CD4-positive, alpha-beta T cell treated with Interleukin-15 for 1 hour (primary cell): ENCODE measurements around the gene PDE6B.

Experiments used
- DNase-seq: peaks from one replicate; pipeline ENCODE4 v3.0.0-alpha.2; 2020

The PDE6B gene

DNA sequence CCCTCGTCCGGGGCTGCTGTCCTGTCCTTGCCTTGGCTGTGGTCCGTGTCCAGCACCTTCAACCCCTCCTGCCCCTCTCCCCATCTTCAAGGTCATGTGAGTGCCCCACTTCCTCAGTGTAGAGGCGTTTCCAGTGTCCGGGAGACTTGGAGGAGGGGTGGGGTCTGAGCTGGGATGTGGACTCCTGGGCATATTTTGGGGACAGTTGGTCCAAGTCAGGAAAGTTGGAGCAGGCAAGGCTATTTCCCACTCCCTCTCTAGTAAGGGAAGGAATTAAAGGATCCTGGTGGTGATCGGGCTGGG lies 83.2 kb downstream of the PDE6B start:
- no peak for DNase-seq

GRCh38 chr4:709348-709747 lies 84.0 kb downstream of the PDE6B start:
- DNase-seq: no peak

DNA sequence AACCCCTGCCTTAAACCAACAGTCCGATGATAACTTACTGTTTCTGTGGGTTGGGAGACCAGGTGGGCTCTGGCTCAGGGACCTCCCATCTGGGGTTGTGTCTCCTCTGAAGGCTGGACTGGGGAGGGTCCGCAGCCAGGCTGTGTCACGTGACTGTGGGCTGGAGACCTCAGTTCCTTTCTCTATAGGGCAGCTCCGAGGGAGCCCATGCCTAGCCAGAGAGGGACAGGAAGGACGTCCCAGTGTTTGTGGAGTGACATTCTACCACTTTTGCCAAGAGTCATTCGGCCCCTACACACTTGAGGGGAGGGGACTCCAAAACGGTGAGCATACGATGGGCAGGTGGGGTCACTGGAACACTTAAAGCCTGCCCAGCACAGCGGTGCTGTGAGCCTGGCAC lies 84.7 kb downstream of the PDE6B start:
- no peak for DNase-seq

GRCh38 chr4:710916-711315 lies 85.5 kb downstream of the PDE6B start:
- DNase-seq: no peak

DNA sequence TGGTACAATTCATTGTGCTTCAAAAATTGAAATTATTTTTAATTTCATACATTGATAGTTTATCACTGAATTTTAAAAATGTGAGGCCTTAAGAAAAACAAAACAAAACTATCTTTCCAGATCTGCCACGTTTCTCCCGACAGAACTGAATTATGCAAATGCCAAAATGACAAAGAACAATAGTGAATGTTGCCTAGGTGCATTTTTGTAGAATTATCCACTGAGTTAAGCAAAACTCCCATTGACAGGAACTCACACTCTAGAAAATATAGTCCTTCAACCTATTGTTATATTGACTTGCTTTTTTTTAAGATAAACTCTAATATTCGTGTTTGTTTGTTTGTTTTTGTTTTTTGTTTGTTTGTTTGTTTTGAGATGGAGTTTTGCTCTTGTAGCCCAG lies 86.7 kb downstream of the PDE6B start:
- no peak for DNase-seq

GRCh38 chr4:712916-713632 lies 87.7 kb downstream of the PDE6B start:
- DNase-seq: no peak

GRCh38 chr4:714087-714486 lies 88.7 kb downstream of the PDE6B start:
- DNase-seq: no peak

DNA sequence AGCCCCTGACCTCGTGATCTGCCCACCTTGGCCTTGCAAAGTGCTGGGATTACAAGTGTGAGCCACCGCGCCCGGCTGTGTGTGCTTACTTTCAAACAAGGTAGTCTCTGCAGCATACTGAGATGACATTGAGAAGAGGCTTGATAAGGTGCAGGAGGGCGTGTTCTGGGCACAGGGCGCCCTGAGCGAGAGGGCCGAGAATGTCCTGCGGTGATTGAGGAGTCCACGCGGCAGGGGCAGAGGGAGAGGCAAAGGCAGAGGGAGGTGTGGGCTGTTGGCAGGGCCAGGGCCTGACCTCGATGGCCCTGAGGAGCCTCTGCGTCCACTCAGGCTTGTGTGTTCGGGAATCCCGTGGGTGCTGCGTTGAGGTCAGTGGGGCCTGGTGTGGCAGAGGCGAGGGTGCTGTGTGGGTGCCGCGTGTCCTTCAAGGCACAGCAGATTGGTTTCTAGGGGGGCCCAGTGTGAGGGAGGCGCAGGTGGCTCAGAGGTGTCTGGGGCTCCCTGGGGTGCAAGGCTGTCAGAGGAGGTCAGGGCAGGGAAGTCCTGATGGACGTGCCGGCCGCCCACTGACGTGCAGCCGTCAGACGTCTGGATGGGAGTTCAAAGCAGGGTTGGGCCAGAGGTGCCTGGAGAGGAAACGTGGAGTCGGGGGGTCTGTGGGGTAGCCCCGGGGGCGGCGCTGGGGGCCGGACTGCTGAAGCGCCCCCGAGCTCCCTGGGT lies 92.4 kb downstream of the PDE6B start:
- DNase-seq: no peak

- DNase-seq: no peak
These were observed 93.1 kb downstream of the PDE6B start for GRCh38 chr4:718460-718859.
